ENCODE results near the gene CABP1.
"Not testable (repeated sequence)": the region's sequence is repeated elsewhere in the genome, so short reads cannot be mapped to it uniquely, and the experiment has no call there.

The CABP1 gene

DNA sequence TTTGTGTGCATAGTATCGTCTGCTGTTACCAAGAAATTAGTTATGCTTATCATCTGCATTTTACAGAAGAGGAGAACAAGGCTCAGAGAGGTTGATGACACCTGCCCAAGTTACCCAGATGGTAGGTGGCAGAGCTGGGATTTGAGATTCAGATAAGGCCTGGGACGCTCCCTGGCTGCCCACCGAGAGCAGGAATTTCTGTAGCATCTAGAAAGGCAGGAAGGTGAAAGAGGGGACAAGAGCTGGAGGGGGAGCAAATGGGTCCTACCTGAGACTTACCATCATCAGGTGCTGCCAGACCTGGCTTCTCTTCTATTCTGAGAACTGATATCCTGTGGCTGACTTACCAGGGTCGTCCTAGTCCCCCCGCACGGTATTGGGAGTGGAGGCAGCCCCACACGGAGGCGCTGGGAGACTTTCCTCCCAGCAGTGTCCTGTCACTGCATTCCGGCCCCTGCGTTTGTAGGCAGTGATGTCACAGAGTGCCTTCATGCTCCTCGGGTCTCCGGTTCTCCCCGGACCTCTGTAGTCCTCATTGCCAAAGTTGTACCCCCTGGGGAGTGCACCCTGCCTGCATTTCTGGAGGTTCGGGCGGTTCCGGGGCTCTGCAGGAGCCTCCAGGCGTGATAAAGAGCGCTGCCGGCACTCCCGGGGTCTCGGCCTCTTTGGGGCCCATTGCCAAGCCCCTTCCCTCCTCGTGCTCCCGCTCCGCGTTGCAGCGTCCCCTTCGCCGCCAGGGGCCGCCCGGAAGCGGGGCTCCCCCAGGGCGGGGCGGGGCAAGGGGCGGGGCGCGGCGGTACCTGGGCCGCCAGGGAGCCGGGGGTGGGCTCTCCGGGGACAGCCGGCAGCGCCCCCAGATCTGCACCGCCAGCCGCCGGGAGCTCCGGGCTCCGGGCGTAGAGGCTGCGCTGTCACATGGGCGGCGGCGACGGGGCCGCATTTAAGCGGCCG lies at the start of gene CABP1:
Gene CABP1 (plus strand): TSS at position 856 of the 951 bp plus-strand sequence. CDS start 60 bp downstream, at position 916.
- H3K9me3 ChIP-seq (ENCODE audit: control insufficient read depth, insufficient read depth, low read length): no peaks in the 10 kb centered on the region
- peaks cover 19% of the 10 kb centered on the region for H3K27me3 ChIP-seq (ENCODE audit: control insufficient read depth, insufficient read depth, low read length)
- no peaks in the 10 kb centered on the region for H3K4me1 ChIP-seq (ENCODE audit: control insufficient read depth, insufficient read depth, low read length)
- H3K36me3 ChIP-seq (ENCODE audit: control insufficient read depth, insufficient read depth, low read length): no peaks in the 10 kb centered on the region
- peak within 1 kb of the TSS; percentile 16 for H3K9ac ChIP-seq (ENCODE audit: low read depth, low read length)
- peak within 1 kb of the TSS; percentile 71 for H3K4me3 ChIP-seq (ENCODE audit: low read depth, low read length)

DNA sequence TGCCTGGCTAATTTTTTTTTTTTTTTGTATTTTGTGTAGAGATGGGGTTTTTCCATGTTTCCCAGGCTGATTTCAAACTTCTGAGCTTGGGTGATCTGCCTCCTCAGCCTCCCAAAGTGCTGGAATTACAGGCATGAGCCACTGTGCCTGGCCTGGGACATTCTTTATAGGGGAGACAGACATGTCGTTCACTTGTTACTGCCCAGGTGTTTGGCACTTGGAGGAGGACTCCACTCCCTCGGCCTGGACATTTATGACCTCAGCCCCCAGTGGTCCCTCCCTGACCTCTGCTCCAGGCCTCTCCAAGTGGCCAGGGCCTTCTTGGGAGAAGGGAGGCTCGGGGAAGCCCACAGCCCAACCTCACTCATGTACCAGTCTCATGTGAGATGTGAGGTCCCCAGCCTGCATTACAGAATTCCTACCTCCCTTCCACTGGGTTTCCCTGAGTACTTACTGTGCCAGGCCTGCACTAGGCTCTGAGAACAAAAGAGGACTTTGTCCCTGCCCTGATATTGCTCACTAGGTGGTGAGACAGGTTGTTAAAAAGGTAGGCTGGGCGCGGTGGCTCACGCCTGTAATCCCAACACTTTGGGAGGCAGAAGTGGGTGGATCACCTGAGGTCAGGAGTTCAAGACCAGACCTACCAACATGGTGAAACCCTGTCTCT lies 49.6 kb upstream of the CABP1 start:
- Histone ChIP-seq H3K9me3 (ENCODE audit: control insufficient read depth, insufficient read depth, low read length) (no peaks in the 10 kb centered on the region), H3K4me3 (ENCODE audit: low read depth, low read length) (no peak overlapping the region), H3K27me3 (ENCODE audit: control insufficient read depth, insufficient read depth, low read length) (peaks cover 2% of the 10 kb centered on the region), H3K4me1 (ENCODE audit: control insufficient read depth, insufficient read depth, low read length) (no peaks in the 10 kb centered on the region), H3K36me3 (ENCODE audit: control insufficient read depth, insufficient read depth, low read length) (no peaks in the 10 kb centered on the region), H3K9ac (ENCODE audit: low read depth, low read length) (no peak overlapping the region)

DNA sequence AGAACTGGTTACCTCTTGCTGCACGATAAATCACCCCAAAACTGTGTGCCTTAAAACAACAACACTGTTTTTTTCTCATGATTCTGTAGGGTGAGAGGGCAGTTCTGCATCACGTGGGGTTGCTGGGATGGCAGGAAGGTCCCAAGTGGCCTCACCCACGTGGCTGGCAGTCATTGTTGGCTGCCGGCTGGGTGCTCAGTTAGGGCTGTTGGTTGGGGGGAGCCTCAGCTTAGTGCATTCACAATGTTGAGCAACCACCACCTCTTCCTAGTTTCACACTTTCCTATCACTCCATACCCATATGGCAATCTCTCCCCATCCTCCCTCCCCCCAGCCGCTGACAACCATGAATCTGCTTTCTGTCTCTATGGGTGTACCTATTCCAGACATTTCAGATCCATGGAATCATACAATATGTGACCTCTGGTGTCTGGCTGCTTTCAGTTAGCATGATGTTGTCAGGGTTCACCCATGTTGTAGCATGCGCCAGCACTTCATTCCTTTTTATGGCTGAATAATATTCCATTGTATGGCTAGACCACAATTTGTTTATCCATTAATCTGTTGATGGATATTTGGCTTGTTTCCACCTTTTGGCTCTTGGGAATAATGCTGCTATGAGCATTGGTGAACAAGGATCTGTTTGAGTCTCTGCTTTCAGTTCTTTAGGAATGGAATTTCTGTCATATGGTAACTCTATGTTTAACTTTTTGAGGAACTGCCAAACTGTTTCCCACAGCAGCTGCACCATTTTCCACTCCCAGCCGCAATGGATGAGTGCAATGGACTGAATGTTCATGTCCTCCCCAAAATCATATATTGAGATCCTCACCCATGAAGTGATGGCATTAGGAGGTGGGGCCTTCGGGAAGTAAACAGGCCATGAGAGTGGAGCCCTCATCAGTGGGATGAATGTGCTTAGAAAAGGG lies 48.0 kb upstream of the CABP1 start:
- no peaks in the 10 kb centered on the region for H3K36me3 ChIP-seq (ENCODE audit: control insufficient read depth, insufficient read depth, low read length)
- H3K9ac ChIP-seq (ENCODE audit: low read depth, low read length): no peak overlapping the region
- no peaks in the 10 kb centered on the region for H3K9me3 ChIP-seq (ENCODE audit: control insufficient read depth, insufficient read depth, low read length)
- H3K27me3 ChIP-seq (ENCODE audit: control insufficient read depth, insufficient read depth, low read length): no peaks in the 10 kb centered on the region
- H3K4me3 ChIP-seq (ENCODE audit: low read depth, low read length): no peak overlapping the region
- no peaks in the 10 kb centered on the region for H3K4me1 ChIP-seq (ENCODE audit: control insufficient read depth, insufficient read depth, low read length)

DNA sequence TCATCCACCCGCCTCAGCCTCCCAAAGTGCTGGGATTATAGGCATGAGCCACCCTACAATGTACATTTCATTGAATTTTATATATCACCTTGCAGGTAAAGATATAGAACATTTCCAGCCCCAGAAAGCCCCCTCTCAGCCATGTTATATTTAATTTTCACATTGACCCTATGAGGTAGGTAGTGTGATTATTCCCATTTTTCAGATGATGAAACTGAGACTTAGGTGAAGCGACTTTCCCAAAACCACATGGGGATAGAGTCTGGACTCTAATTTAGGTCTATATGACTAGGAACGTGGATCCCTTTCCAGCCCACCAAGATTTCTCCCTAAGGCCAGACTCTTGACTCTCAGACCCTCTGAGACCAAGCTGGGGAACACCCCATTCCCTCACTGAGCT lies 43.5 kb upstream of the CABP1 start:
- Histone ChIP-seq H3K27me3 (ENCODE audit: control insufficient read depth, insufficient read depth, low read length) (no peaks in the 10 kb centered on the region), H3K9me3 (ENCODE audit: control insufficient read depth, insufficient read depth, low read length) (no peaks in the 10 kb centered on the region), H3K4me1 (ENCODE audit: control insufficient read depth, insufficient read depth, low read length) (peaks cover 2% of the 10 kb centered on the region), H3K9ac (ENCODE audit: low read depth, low read length) (no peak overlapping the region), H3K36me3 (ENCODE audit: control insufficient read depth, insufficient read depth, low read length) (no peaks in the 10 kb centered on the region), H3K4me3 (ENCODE audit: low read depth, low read length) (no peak overlapping the region)

DNA sequence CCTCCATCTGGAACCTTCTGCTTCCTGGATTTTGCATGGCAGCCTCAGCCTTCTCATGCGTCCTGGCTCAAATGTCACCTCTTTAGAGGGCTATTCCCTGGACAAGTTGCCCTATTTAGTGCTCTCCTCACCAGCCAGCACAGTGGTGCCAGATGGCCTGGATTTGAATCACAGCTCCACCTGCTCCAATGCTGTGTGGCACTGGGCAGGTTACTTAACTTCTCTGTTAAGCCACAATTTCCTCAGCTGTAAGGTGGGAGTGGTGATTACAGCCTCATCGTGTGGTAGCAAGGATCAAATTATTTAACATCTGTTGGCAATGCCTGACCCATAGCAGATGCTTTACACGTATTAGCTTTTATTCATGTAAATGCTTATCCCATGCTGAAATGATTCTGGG lies 42.6 kb upstream of the CABP1 start:
- Histone ChIP-seq H3K4me3 (ENCODE audit: low read depth, low read length) (no peak overlapping the region), H3K4me1 (ENCODE audit: control insufficient read depth, insufficient read depth, low read length) (peaks cover 2% of the 10 kb centered on the region), H3K9me3 (ENCODE audit: control insufficient read depth, insufficient read depth, low read length) (no peaks in the 10 kb centered on the region), H3K9ac (ENCODE audit: low read depth, low read length) (no peak overlapping the region), H3K27me3 (ENCODE audit: control insufficient read depth, insufficient read depth, low read length) (no peaks in the 10 kb centered on the region), H3K36me3 (ENCODE audit: control insufficient read depth, insufficient read depth, low read length) (no peaks in the 10 kb centered on the region)

DNA sequence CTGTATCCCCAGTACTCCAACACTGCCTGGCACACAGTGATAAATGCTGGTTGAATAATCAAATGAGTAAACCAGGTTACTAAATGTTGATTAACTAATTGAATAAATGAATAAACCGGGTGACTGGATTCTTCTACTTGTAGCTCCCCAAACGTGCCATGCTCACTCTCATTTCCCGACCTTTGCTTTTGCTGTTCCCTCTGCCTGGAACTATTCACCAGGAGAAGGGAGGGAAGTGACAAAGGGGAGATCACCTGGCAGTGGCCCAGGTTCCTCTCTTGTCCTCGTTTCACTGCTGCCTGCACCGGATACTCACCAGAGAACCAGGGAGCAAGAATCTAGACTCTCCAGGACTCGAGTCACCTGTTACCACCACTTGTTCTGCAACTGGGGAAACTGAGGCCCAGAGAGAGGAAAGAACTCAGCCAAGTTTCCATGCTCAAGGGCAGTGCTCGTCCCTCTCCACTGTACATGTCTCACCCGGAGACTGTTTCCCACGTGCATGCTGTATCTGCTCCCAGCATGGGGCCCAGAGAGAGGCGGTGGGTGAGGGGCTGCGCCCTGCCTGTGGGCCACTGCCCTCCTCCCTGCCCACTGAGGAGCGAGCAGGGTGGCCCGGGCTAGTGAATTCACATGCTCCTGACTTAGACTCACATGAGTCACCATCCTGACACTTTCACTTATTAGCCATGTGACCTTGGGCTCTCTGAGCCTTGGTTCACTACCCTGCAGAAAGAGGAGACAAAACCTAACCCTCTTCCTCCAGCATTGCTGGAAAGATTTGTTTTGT lies 41.6 kb upstream of the CABP1 start:
- H3K4me3 ChIP-seq (ENCODE audit: low read depth, low read length): no peak overlapping the region
- no peaks in the 10 kb centered on the region for H3K27me3 ChIP-seq (ENCODE audit: control insufficient read depth, insufficient read depth, low read length)
- peaks cover 2% of the 10 kb centered on the region for H3K4me1 ChIP-seq (ENCODE audit: control insufficient read depth, insufficient read depth, low read length)
- no peaks in the 10 kb centered on the region for H3K36me3 ChIP-seq (ENCODE audit: control insufficient read depth, insufficient read depth, low read length)
- no peak overlapping the region for H3K9ac ChIP-seq (ENCODE audit: low read depth, low read length)
- H3K9me3 ChIP-seq (ENCODE audit: control insufficient read depth, insufficient read depth, low read length): no peaks in the 10 kb centered on the region

DNA sequence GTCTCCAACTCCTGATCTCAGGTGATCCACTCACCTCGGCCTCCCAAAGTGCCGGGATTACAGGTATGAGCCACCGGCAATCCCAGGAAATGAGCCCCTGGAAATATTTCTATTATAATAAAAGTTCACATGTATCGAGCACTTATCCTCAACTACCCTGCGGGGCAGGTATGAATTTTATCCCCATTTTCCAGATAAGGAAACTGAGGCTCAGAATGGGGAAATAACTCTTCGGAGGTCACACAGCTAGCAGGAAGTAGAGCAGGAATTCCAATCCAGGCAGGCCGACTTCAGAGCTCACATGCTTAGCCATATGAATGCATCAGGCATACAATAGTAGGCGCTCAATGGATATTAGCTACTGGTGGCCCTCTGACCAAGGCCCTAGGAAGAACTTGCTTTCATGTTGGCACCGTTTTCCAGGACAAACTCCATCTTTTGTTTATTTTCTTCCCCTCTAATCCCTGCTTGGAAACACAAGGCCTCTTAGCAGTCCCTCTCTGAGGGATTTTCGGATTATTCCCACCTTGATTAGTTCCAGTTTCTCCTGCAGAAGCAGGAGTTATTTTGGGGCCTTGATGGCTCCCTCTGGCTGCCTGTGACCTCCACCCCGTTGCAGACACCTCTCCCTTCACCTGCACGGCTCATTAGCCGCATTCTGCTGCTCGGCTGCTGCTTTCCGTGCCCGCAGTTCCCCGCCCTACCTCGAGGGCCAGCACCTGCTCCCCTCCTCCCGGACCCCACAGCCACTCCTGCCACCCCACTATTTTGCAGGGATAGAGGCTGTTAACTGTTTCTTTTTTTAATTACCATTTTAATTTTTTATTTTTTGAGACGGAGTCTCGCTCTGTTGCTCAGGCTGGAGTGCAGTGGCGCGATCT lies 40.5 kb upstream of the CABP1 start:
- no peaks in the 10 kb centered on the region for H3K27me3 ChIP-seq (ENCODE audit: control insufficient read depth, insufficient read depth, low read length)
- H3K9ac ChIP-seq (ENCODE audit: low read depth, low read length): no peak overlapping the region

DNA sequence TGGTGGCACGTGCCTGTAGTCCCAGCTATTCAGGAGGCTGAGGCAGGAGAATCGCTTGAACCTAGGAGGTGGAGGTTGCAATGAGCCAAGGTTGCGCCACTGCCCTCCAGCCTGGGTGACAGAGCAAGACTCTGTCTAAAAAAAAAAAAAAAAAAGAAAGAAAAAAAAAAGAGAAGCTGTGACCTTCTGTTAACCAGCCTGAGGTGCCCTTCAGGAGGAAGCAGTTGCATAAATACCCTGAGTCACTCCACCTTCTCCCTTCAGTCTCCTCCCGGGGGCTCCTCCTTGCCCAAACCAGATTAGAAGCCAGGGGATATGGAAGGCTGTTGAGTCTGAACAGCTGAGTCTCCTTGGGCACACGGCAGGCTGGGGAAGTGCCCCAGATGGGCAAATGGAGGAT lies 38.0 kb upstream of the CABP1 start:
- H3K27me3 ChIP-seq (ENCODE audit: control insufficient read depth, insufficient read depth, low read length); H3K9ac ChIP-seq (ENCODE audit: low read depth, low read length); H3K4me3 ChIP-seq (ENCODE audit: low read depth, low read length): not testable (repeated sequence)

More for the DNA sequence above, 40.5 kb upstream of the CABP1 start:
- H3K4me1 ChIP-seq (ENCODE audit: control insufficient read depth, insufficient read depth, low read length): peaks cover 2% of the 10 kb centered on the region
- H3K36me3 ChIP-seq (ENCODE audit: control insufficient read depth, insufficient read depth, low read length): no peaks in the 10 kb centered on the region
- H3K9me3 ChIP-seq (ENCODE audit: control insufficient read depth, insufficient read depth, low read length): no peaks in the 10 kb centered on the region
- H3K4me3 ChIP-seq (ENCODE audit: low read depth, low read length): no peak overlapping the region

DNA sequence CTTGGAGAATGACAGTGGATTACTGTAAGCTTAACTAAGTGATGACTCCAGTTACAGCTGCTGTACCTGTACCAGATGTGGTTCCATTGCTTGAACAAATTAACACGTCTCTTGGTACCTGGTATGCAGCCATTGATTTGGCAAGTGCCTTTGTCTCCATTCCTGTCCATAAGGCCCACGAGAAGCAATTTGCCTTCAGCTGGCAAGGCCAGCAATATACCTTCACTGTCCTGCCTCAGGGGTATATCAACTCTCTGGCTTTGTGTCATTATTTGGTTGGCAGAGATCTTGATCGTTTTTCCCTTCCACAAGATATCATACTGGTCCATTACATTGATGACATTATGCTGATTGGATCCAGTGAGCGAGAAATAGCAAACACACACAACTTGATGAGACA lies 29.9 kb upstream of the CABP1 start:
- Histone ChIP-seq H3K4me1 (ENCODE audit: control insufficient read depth, insufficient read depth, low read length) (no peaks in the 10 kb centered on the region), H3K27me3 (ENCODE audit: control insufficient read depth, insufficient read depth, low read length) (no peaks in the 10 kb centered on the region), H3K9me3 (ENCODE audit: control insufficient read depth, insufficient read depth, low read length) (no peaks in the 10 kb centered on the region), H3K4me3 (ENCODE audit: low read depth, low read length) (no peak overlapping the region), H3K9ac (ENCODE audit: low read depth, low read length) (no peak overlapping the region), H3K36me3 (ENCODE audit: control insufficient read depth, insufficient read depth, low read length) (no peaks in the 10 kb centered on the region)

More for the DNA sequence above, 38.0 kb upstream of the CABP1 start:
- not testable (repeated sequence) for H3K9me3 ChIP-seq (ENCODE audit: control insufficient read depth, insufficient read depth, low read length); H3K36me3 ChIP-seq (ENCODE audit: control insufficient read depth, insufficient read depth, low read length); H3K4me1 ChIP-seq (ENCODE audit: control insufficient read depth, insufficient read depth, low read length)

DNA sequence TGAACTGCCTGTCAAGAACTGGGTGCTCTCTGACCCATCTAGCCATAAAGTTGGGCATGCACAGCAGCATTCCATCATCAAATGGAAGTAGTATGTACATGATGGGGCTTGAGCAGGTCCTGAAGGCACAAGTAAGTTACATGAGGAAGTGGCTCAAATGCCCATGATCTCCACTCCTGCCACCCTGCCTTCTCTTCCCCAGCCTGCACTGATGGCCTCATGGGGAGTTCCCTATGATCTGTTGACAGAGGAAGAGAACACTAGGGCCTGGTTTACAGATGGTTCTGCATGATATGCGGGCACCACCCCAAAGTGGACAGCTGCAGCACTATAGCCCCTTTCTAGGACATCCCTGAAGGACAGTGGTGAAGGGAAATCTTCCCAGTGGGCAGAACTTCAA lies 28.9 kb upstream of the CABP1 start:
- not testable (repeated sequence) for H3K9me3 ChIP-seq (ENCODE audit: control insufficient read depth, insufficient read depth, low read length); H3K36me3 ChIP-seq (ENCODE audit: control insufficient read depth, insufficient read depth, low read length); H3K27me3 ChIP-seq (ENCODE audit: control insufficient read depth, insufficient read depth, low read length); H3K4me3 ChIP-seq (ENCODE audit: low read depth, low read length); H3K4me1 ChIP-seq (ENCODE audit: control insufficient read depth, insufficient read depth, low read length); H3K9ac ChIP-seq (ENCODE audit: low read depth, low read length)

Measured in iPS-15b (cell line).